Measurements from ENCODE around the gene DIP2B.

The DIP2B gene

GRCh38 chr12:50690925-50691324 lies 186.1 kb downstream of the DIP2B start:
- DNase-seq: no peak
- Mint-ChIP-seq H3K36me3 (ENCODE audit: low read depth) (peaks cover 48% of the 10 kb centered on the region), H3K4me1 (peaks cover 7% of the 10 kb centered on the region), H3K4me3 (no peak overlapping the region), H3K27me3 (ENCODE audit: low read depth, poor library complexity) (no peaks in the 10 kb centered on the region), H3K27ac (peak overlapping the region; percentile 29), H3K9me3 (no peaks in the 10 kb centered on the region)
- TF ChIP-seq CTCF (IDR thresholded peaks at IDR 0.05): no peak

- Mint-ChIP-seq H3K27me3 (ENCODE audit: low read depth, poor library complexity) (no peaks in the 10 kb centered on the region), H3K4me3 (no peak overlapping the region), H3K27ac (no peak overlapping the region), H3K4me1 (no peaks in the 10 kb centered on the region), H3K36me3 (ENCODE audit: low read depth) (peaks cover 52% of the 10 kb centered on the region), H3K9me3 (no peaks in the 10 kb centered on the region)
- no peak for DNase-seq
- TF ChIP-seq CTCF (IDR thresholded peaks at IDR 0.05): no peak
These were observed 191.2 kb downstream of the DIP2B start for GRCh38 chr12:50695961-50696360.

GRCh38 chr12:50696931-50697330 lies 192.1 kb downstream of the DIP2B start:
- no peaks in the 10 kb centered on the region for H3K4me1 Mint-ChIP-seq
- no peak overlapping the region for H3K4me3 Mint-ChIP-seq
- no peaks in the 10 kb centered on the region for H3K27me3 Mint-ChIP-seq (ENCODE audit: low read depth, poor library complexity)
- no peak for TF ChIP-seq CTCF (IDR thresholded peaks at IDR 0.05)
- peaks cover 55% of the 10 kb centered on the region for H3K36me3 Mint-ChIP-seq (ENCODE audit: low read depth)
- no peaks in the 10 kb centered on the region for H3K9me3 Mint-ChIP-seq
- DNase-seq: no peak
- no peak overlapping the region for H3K27ac Mint-ChIP-seq

- Mint-ChIP-seq H3K27ac (no peak overlapping the region), H3K4me1 (no peaks in the 10 kb centered on the region), H3K36me3 (ENCODE audit: low read depth) (peaks cover 57% of the 10 kb centered on the region), H3K4me3 (no peak overlapping the region), H3K27me3 (ENCODE audit: low read depth, poor library complexity) (no peaks in the 10 kb centered on the region), H3K9me3 (no peaks in the 10 kb centered on the region)
- TF ChIP-seq CTCF (IDR thresholded peaks at IDR 0.05): no peak
- DNase-seq: no peak
These were observed 194.4 kb downstream of the DIP2B start for GRCh38 chr12:50699154-50699553.

GRCh38 chr12:50699940-50700339 lies 195.2 kb downstream of the DIP2B start:
- no peaks in the 10 kb centered on the region for H3K4me1 Mint-ChIP-seq
- TF ChIP-seq CTCF (IDR thresholded peaks at IDR 0.05): no peak
- peaks cover 64% of the 10 kb centered on the region for H3K36me3 Mint-ChIP-seq (ENCODE audit: low read depth)
- no peaks in the 10 kb centered on the region for H3K27me3 Mint-ChIP-seq (ENCODE audit: low read depth, poor library complexity)
- no peak overlapping the region for H3K4me3 Mint-ChIP-seq
- no peaks in the 10 kb centered on the region for H3K9me3 Mint-ChIP-seq
- DNase-seq: no peak
- no peak overlapping the region for H3K27ac Mint-ChIP-seq

GRCh38 chr12:50706606-50707005 lies 201.8 kb downstream of the DIP2B start:
- peaks cover 53% of the 10 kb centered on the region for H3K36me3 Mint-ChIP-seq (ENCODE audit: low read depth)
- H3K27ac Mint-ChIP-seq: no peak overlapping the region
- H3K27me3 Mint-ChIP-seq (ENCODE audit: low read depth, poor library complexity): peaks cover 2% of the 10 kb centered on the region
- DNase-seq: no peak
- no peaks in the 10 kb centered on the region for H3K4me1 Mint-ChIP-seq
- no peaks in the 10 kb centered on the region for H3K9me3 Mint-ChIP-seq
- no peak for TF ChIP-seq CTCF (IDR thresholded peaks at IDR 0.05)
- H3K4me3 Mint-ChIP-seq: no peak overlapping the region
